SK-N-MC (cell line): ENCODE results near the gene TRMT2A.

Source experiments
- DNase-seq: peaks from one replicate; pipeline ENCODE4 v3.0.0-alpha.2; 2011; ENCODE audit warnings: low read depth, low spot score
- H3K27ac ChIP-seq: fragments of 200-600 bp; sonication (generic); 2 replicates; pipeline ENCODE4 v1.5.1; 2016; ENCODE audit warnings: mixed run types
- H3K36me3 ChIP-seq: fragments of 200-600 bp; sonication (generic); 2 replicates; pipeline ENCODE4 v1.6.1; 2017; ENCODE audit warnings: antibody characterized with exemption, low read length, mixed read lengths; ENCODE audit not compliant: insufficient read depth
- H3K4me3 ChIP-seq: fragments of 200-600 bp; sonication (generic); 2 replicates; pipeline ENCODE4 v1.5.1; 2016
- H3K9ac ChIP-seq: fragments of 200-600 bp; sonication (generic); 2 replicates; pipeline ENCODE4 v1.8.0; 2017; ENCODE audit warnings: mixed run types, mixed read lengths; ENCODE audit not compliant: insufficient read length
- H3K9me3 ChIP-seq: fragments of 200-600 bp; sonication (generic); 2 replicates; pipeline ENCODE4 v1.6.1; 2017; ENCODE audit warnings: low read depth, mild to moderate bottlenecking, antibody characterized with exemption, low read length, moderate library complexity, mixed read lengths
- EZH2 ChIP-seq: fragments of 200-600 bp; sonication (generic); IDR thresholded peaks from one replicate; pipeline ENCODE4 v1.6.1; 2017; ENCODE audit warnings: antibody characterized with exemption
- FOXP2 ChIP-seq: optimal IDR thresholded peaks from 2 replicates; pipeline ENCODE3; 2011; ENCODE audit warnings: mild to moderate bottlenecking, moderate library complexity; ENCODE audit not compliant: insufficient read depth; ENCODE audit errors: extremely low read length, control extremely low read depth
- POLR2AphosphoS5 ChIP-seq: IDR thresholded peaks from 2 replicates; pipeline ENCODE4 v1.6.1; 2012; ENCODE audit warnings: mild to moderate bottlenecking, low read depth, low read length, borderline replicate concordance

Gene TRMT2A

GRCh38 chr22:20145206-20145831, 28.3 kb upstream of the TRMT2A start:
- DNase-seq: no peak
- H3K27ac ChIP-seq: no peak overlapping the region
- no peaks in the 10 kb centered on the region for H3K36me3 ChIP-seq
- H3K9me3 ChIP-seq: no peaks in the 10 kb centered on the region
- H3K4me3 ChIP-seq: no peak overlapping the region
- no peak overlapping the region for H3K9ac ChIP-seq
- TF ChIP-seq FOXP2 (no peak), EZH2 (no peak), POLR2AphosphoS5 (no peak)

- no peak for TF ChIP-seq POLR2AphosphoS5
- TF ChIP-seq FOXP2: no peak
- TF ChIP-seq EZH2: no peak
- DNase-seq: no peak
- H3K4me3 ChIP-seq: no peak overlapping the region
- no peak overlapping the region for H3K27ac ChIP-seq
- H3K9me3 ChIP-seq: no peaks in the 10 kb centered on the region
- H3K9ac ChIP-seq: no peak overlapping the region
- H3K36me3 ChIP-seq: no peaks in the 10 kb centered on the region
Measured at GRCh38 chr22:20143883-20144665, 27.0 kb upstream of the TRMT2A start.

GRCh38 chr22:20142711-20143621, 25.9 kb upstream of the TRMT2A start:
- no peak for TF ChIP-seq FOXP2
- TF ChIP-seq POLR2AphosphoS5: no peak
- no peak for TF ChIP-seq EZH2
- no peak overlapping the region for H3K9ac ChIP-seq
- no peak overlapping the region for H3K4me3 ChIP-seq
- no peaks in the 10 kb centered on the region for H3K36me3 ChIP-seq
- H3K9me3 ChIP-seq: no peaks in the 10 kb centered on the region
- H3K27ac ChIP-seq: no peak overlapping the region
- no peak for DNase-seq

GRCh38 chr22:20141186-20142077, 24.4 kb upstream of the TRMT2A start:
- no peak overlapping the region for H3K27ac ChIP-seq
- no peaks in the 10 kb centered on the region for H3K36me3 ChIP-seq
- DNase-seq: no peak
- TF ChIP-seq POLR2AphosphoS5: no peak
- no peak for TF ChIP-seq FOXP2
- TF ChIP-seq EZH2: no peak
- H3K9ac ChIP-seq: no peak overlapping the region
- H3K9me3 ChIP-seq: no peaks in the 10 kb centered on the region
- H3K4me3 ChIP-seq: no peak overlapping the region

- H3K36me3 ChIP-seq: no peaks in the 10 kb centered on the region
- H3K9ac ChIP-seq: no peak overlapping the region
- H3K27ac ChIP-seq: no peak overlapping the region
- no peaks in the 10 kb centered on the region for H3K9me3 ChIP-seq
- no peak for DNase-seq
- no peak for TF ChIP-seq POLR2AphosphoS5
- no peak for TF ChIP-seq FOXP2
- TF ChIP-seq EZH2: no peak
- H3K4me3 ChIP-seq: no peak overlapping the region
Measured at GRCh38 chr22:20140521-20140964, 23.5 kb upstream of the TRMT2A start.

- H3K9ac ChIP-seq: no peak overlapping the region
- H3K36me3 ChIP-seq: no peaks in the 10 kb centered on the region
- H3K9me3 ChIP-seq: no peaks in the 10 kb centered on the region
- H3K4me3 ChIP-seq: no peak overlapping the region
- H3K27ac ChIP-seq: no peak overlapping the region
- TF ChIP-seq POLR2AphosphoS5 (no peak), FOXP2 (no peak), EZH2 (no peak)
- no peak for DNase-seq
Measured at GRCh38 chr22:20140107-20140445, 23.1 kb upstream of the TRMT2A start.

GRCh38 chr22:20139391-20140106, 22.5 kb upstream of the TRMT2A start:
- Histone ChIP-seq H3K27ac (no peak overlapping the region), H3K9ac (no peak overlapping the region), H3K4me3 (no peak overlapping the region), H3K36me3 (no peaks in the 10 kb centered on the region), H3K9me3 (no peaks in the 10 kb centered on the region)
- TF ChIP-seq FOXP2: no peak
- no peak for TF ChIP-seq EZH2
- TF ChIP-seq POLR2AphosphoS5: no peak
- DNase-seq: no peak

- TF ChIP-seq EZH2 (no peak), POLR2AphosphoS5 (no peak), FOXP2 (no peak)
- no peak overlapping the region for H3K9ac ChIP-seq
- no peak for DNase-seq
Measured at GRCh38 chr22:20138868-20139267, 21.8 kb upstream of the TRMT2A start.

More at GRCh38 chr22:20138868-20139267, 21.8 kb upstream of the TRMT2A start:
- no peak overlapping the region for H3K27ac ChIP-seq
- H3K4me3 ChIP-seq: no peak overlapping the region
- no peaks in the 10 kb centered on the region for H3K9me3 ChIP-seq
- no peaks in the 10 kb centered on the region for H3K36me3 ChIP-seq
